ENCODE measurements around the gene TRIM7. TPM values are rescaled to one million over a fixed set of nuclear protein-coding genes. Genes with fewer than 3 reads are reported as not detected.

TRIM7 gene
- total RNA-seq, 1 experiment from 2014 or later, result not detected

DNA sequence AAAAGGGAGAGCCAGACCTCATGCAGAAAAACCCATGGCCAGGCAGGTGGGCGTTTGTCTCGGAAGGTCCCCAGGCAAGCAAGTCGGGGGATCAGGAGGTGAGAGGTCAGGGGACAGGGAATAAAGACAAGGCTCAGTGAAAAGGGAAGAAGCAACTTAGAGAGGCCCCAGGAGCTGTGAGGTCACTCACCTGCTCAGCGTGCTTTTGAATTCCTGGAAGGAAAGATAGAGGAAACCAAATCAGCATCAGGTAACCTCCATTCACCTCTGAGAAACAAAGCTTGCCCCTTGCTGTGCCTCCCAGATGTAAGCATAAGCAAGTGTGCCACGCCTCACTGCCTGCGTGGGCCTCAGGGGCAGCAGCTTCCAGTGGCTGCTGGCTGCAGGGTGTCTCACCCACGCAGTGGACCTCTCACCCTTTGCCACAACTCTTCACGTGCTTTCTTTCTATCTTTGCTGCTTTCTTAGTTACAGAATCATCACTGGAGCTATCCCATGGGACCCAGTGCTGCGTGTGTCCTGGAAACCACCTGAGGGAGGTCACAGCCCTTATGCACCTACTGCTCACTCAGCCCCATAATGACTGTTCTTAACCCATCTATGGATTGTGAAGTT lies 6.0 kb downstream of the TRIM7 start:
- CTCF ChIA-PET, result no interaction called here
- POLR2A ChIA-PET (ENCODE audit: low non-redundant PET), result no interaction called here
- Histone ChIP-seq H3K27me3 (replicated peaks; ENCODE audit: insufficient read depth, low read depth, low read length, poor library complexity) (no peaks in the 10 kb centered on the region), H3K4me1 (ENCODE audit: insufficient read depth, low read length, poor library complexity, severe bottlenecking) (no peaks in the 10 kb centered on the region), H3K27ac (ENCODE audit: low read depth, low read length, poor library complexity, severe bottlenecking) (no peak overlapping the region), H3K4me3 (ENCODE audit: low read depth, low read length, poor library complexity, severe bottlenecking) (no peak overlapping the region), H3K36me3 (ENCODE audit: insufficient read depth, low read length, poor library complexity, severe bottlenecking) (no peaks in the 10 kb centered on the region), H3K9me3 (ENCODE audit: low read depth, low read length, poor library complexity, severe bottlenecking) (no peaks in the 10 kb centered on the region)
- TF ChIP-seq EZH2 (IDR thresholded peaks at IDR 0.05; ENCODE audit: borderline replicate concordance, low read depth, low read length, poor library complexity, severe bottlenecking) (no peak), CTCF (conservative IDR thresholded peaks at IDR 0.05; ENCODE audit: low read depth, low read length) (no peak)
- intact Hi-C loops (cut with micrococcal nuclease; ENCODE audit: unreplicated experiment), result no loop called here
- DNase-seq (ENCODE audit: low spot score), result no peak
- BruUV-seq (replicated peaks), result no TSS peak

GRCh38 chr5:181198106-181198685 lies 6.8 kb downstream of the TRIM7 start:
- no peak for DNase-seq (ENCODE audit: low spot score)
- no peaks in the 10 kb centered on the region for H3K9me3 ChIP-seq (ENCODE audit: low read depth, low read length, poor library complexity, severe bottlenecking)
- intact Hi-C loops (cut with micrococcal nuclease; ENCODE audit: unreplicated experiment), result no loop called here
- H3K36me3 ChIP-seq (ENCODE audit: insufficient read depth, low read length, poor library complexity, severe bottlenecking), result no peaks in the 10 kb centered on the region
- H3K27ac ChIP-seq (ENCODE audit: low read depth, low read length, poor library complexity, severe bottlenecking), result no peak overlapping the region
- POLR2A ChIA-PET (ENCODE audit: low non-redundant PET), result no interaction called here
- CTCF ChIA-PET, result no interaction called here
- H3K4me3 ChIP-seq (ENCODE audit: low read depth, low read length, poor library complexity, severe bottlenecking), result no peak overlapping the region
- no peaks in the 10 kb centered on the region for H3K4me1 ChIP-seq (ENCODE audit: insufficient read depth, low read length, poor library complexity, severe bottlenecking)
- BruUV-seq (replicated peaks), result no TSS peak
- H3K27me3 ChIP-seq (replicated peaks; ENCODE audit: insufficient read depth, low read depth, low read length, poor library complexity), result no peaks in the 10 kb centered on the region
- no peak for TF ChIP-seq EZH2 (IDR thresholded peaks at IDR 0.05; ENCODE audit: borderline replicate concordance, low read depth, low read length, poor library complexity, severe bottlenecking)
- no peak for TF ChIP-seq CTCF (conservative IDR thresholded peaks at IDR 0.05; ENCODE audit: low read depth, low read length)

GRCh38 chr5:181197326-181197951 lies 7.6 kb downstream of the TRIM7 start:
- no peaks in the 10 kb centered on the region for H3K9me3 ChIP-seq (ENCODE audit: low read depth, low read length, poor library complexity, severe bottlenecking)
- ChIA-PET POLR2A (ENCODE audit: low non-redundant PET) (no interaction called here), CTCF (no interaction called here)
- no peaks in the 10 kb centered on the region for H3K27me3 ChIP-seq (replicated peaks; ENCODE audit: insufficient read depth, low read depth, low read length, poor library complexity)
- intact Hi-C loops (cut with micrococcal nuclease; ENCODE audit: unreplicated experiment), result no loop called here
- H3K36me3 ChIP-seq (ENCODE audit: insufficient read depth, low read length, poor library complexity, severe bottlenecking), result no peaks in the 10 kb centered on the region
- no peaks in the 10 kb centered on the region for H3K4me1 ChIP-seq (ENCODE audit: insufficient read depth, low read length, poor library complexity, severe bottlenecking)
- H3K27ac ChIP-seq (ENCODE audit: low read depth, low read length, poor library complexity, severe bottlenecking), result no peak overlapping the region
- H3K4me3 ChIP-seq (ENCODE audit: low read depth, low read length, poor library complexity, severe bottlenecking), result no peak overlapping the region
- BruUV-seq (replicated peaks), result no TSS peak
- DNase-seq (ENCODE audit: low spot score), result no peak
- TF ChIP-seq EZH2 (IDR thresholded peaks at IDR 0.05; ENCODE audit: borderline replicate concordance, low read depth, low read length, poor library complexity, severe bottlenecking) (no peak), CTCF (conservative IDR thresholded peaks at IDR 0.05; ENCODE audit: low read depth, low read length) (no peak)
